Fibroblast of pulmonary artery (primary cell): ENCODE measurements around the gene F2RL2.
A peak's percentile ranks its signal among the peaks of the same experiment; 100 is the strongest.

Experiments
- DNase-seq: peaks from one replicate; pipeline ENCODE4 v3.0.0-alpha.2; 2010; ENCODE audit warnings: low read depth
- H3K4me3 ChIP-seq: replicated peaks from 2 replicates; pipeline ENCODE4 v1.5.1; 2011; ENCODE audit warnings: low read depth, mild to moderate bottlenecking, control low read depth, low read length, moderate library complexity
- CTCF ChIP-seq: IDR thresholded peaks from 2 replicates; pipeline ENCODE4 v1.5.1; 2011; ENCODE audit warnings: mild to moderate bottlenecking, control low read depth, low read length, inconsistent platforms; ENCODE audit errors: missing control alignments

F2RL2 gene

GRCh38 chr5:76592692-76593091 lies 30.5 kb downstream of the F2RL2 start:
- DNase-seq, result no peak
- no peak for TF ChIP-seq CTCF
- H3K4me3 ChIP-seq, result no peak overlapping the region

- TF ChIP-seq CTCF, result no peak
- H3K4me3 ChIP-seq, result no peak overlapping the region
- no peak for DNase-seq
Measured at GRCh38 chr5:76591366-76591765, 31.8 kb downstream of the F2RL2 start.

GRCh38 chr5:76590027-76590426 lies 33.2 kb downstream of the F2RL2 start:
- no peak overlapping the region for H3K4me3 ChIP-seq
- TF ChIP-seq CTCF, result no peak
- DNase-seq, result no peak

GRCh38 chr5:76586531-76586930 lies 36.7 kb downstream of the F2RL2 start:
- H3K4me3 ChIP-seq, result no peak overlapping the region
- no peak for TF ChIP-seq CTCF
- DNase-seq, result no peak

GRCh38 chr5:76585783-76586217 lies 37.4 kb downstream of the F2RL2 start:
- no peak overlapping the region for H3K4me3 ChIP-seq
- DNase-seq, result no peak
- TF ChIP-seq CTCF, result no peak

GRCh38 chr5:76583163-76584047 lies 39.8 kb downstream of the F2RL2 start:
- no peak overlapping the region for H3K4me3 ChIP-seq
- peak; percentile 65 for DNase-seq
- TF ChIP-seq CTCF, result peak; percentile 60
